COLO668 (cell line): ENCODE measurements around the gene GLTPD2.
A peak's percentile ranks its signal among the peaks of the same experiment; 100 is the strongest.

Source experiments
- DNase-seq: peaks from one replicate; lab custom pipeline; 2025; ENCODE audit not compliant: unreplicated experiment; lab: John Stamatoyannopoulos, UW

GLTPD2 gene

DNA sequence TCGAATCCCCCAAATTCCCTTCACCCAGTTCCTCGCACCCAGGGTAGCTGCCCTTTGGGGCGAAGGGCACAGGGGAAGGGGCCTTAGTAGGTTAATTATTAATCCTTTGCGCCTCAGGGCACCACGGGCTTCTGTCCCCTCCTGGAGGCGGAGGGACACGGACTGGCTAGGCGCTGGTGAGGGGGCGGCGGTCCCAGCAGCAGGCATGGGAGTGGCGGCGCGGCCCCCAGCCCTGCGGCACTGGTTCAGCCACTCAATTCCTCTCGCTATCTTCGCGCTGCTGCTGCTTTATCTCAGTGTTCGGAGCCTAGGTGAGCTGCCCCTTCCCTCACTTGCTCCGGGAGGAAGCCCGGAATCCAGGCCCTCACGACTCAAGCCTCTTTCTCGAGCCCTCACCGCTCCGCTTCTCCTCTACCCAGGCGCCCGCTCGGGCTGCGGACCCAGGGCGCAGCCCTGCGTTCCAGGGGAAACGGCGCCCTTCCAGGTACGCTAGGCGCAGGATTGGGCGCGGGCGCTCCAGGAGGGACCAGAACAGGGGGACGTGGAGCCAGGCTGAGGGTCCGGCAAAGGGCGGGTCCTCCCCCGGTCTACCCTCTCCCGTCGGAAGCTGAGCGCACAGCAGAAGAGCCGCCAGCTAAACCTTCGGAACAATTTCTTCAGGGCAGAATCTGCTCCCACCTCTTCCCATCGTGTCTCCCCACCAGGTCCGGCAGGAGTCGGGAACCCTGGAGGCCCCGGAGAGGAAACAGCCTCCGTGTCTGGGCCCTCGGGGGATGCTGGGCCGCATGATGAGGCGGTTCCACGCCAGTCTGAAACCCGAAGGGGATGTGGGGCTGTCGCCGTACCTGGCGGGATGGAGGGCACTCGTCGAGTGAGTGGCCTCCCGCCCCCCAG lies at the start of gene GLTPD2:
Gene GLTPD2 (plus strand): TSS at position 158 of the 894 bp plus-strand sequence. CDS start 48 bp downstream, at position 206.
- peak; percentile 26 for DNase-seq

DNA sequence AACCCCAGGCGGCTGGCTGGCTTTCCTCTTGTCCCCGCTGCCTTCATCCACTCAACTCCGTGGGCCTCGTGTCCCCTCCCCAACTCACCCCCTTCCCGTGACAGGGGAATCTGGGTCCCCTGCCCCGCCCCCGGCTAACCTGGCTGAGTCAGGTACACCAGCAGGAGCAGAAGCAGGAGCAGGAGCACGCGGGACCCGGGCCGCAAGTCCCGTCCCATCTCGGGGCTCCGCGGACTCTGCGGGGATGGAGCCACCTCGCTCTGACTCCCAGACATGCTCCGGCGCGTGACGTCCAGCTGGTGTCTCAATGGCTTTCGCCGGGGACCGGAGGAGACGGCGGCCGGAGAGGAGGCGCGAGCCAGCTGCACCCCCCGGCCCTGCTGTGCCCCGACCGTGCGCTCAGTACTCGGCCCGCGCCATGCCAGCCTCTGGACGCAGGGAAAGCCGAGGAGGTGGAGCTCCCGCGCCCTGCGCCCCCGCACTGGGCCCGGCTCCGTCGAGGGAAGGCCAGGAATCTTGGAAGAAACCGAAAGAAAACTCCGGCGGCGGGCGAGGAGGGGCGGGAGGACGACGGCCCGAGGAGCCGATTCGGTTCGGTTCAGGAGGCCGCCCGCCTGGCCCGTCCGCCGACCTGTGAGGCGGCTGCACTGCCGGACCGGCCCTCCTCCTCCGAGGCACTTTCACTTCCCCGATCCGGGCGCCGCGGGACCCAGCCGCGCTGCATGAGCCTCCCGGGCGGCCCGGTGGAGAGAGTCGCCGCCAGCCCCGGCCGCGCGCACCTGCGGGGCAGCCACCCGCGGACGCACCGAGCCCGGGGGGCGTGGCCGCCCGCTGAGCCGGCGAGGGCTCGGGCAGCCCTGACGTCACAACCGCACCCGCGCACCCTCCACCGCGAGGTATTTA lies 49.4 kb upstream of the GLTPD2 start, which contains the start of the genes CXCL16 and ZMYND15:
Gene CXCL16 (minus strand): TSS at position 807 of the 903 bp plus-strand sequence. CDS start 589 bp downstream, at position 218.
Gene ZMYND15 (plus strand): TSS at position 712 of the 903 bp plus-strand sequence. CDS start 716 bp downstream, outside the sequence.
- DNase-seq, result peak; percentile 45

DNA sequence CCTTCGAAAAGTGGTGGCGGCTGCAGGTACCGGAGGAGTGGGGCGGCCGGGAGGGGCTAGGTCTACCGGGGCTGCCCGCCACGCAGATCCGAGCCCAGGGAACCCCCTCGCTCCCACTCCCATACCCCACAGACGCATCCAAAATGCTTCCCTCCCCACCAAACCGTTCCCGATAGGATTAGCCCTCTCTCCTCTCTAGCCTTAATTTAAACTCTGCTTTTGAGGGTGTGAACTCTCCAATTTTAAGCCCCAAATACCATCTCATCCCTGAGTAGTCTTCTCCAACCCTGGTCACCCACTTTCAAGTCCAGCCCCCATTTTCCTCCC lies 48.8 kb upstream of the GLTPD2 start:
- no peak for DNase-seq

DNA sequence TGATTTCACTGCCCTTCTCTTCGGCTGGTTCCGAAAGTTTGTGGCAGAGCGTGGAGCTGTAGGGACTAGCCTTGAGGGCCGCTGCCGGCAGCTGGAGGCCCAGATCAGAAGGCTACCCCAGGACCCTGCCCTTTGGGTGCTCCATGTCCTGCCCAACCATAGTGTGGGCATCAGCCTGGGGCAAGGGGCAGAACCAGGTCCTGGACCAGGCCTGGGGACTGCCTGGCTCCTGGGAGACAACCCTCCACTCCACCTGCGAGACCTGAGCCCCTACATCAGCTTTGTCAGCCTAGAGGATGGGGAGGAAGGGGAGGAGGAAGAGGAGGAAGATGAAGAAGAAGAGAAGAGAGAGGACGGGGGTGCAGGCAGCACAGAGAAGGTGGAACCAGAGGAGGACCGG lies 48.2 kb upstream of the GLTPD2 start:
- no peak for DNase-seq

GRCh38 chr17:4741544-4741943 lies 47.2 kb upstream of the GLTPD2 start:
- DNase-seq, result no peak

GRCh38 chr17:4742133-4742532 lies 46.6 kb upstream of the GLTPD2 start:
- DNase-seq, result no peak

DNA sequence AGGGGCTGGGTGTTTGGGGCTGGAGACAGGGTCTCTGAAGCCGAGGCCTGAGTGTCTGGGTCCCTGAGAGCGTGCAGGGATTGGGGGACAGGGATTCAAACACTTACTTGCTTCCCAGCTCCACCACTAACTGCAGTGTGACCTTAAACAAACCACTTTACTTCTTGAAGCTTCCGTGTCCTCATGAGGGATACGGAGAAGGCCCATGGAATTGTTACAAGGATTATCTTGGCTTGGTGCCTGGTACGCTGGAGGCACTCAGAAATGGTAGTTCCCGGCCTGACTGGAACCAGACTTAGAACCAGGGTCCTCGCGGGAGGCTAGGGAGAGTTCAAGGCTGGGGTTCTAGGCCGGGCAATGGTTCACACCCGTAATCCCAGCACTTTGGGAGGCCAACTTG lies 46.1 kb upstream of the GLTPD2 start:
- no peak for DNase-seq

DNA sequence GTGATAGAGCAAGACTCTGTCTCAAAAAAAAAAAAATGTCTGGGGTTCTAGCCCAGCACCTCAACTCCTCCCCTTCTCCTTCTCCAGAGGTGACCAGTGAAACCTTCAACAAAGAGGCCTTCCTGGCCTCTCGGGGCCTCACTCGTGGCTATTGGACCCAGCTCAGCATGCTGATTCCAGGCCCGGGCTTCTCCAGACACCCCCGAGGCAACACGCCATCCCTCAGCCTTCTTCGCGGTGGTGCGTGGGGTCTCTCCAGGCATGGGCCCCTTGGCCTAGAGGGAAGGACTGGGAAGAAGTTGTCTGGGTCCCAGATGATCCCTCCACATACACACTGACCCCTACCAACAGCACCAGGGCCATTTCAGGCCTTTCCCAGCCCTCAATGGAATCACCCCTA lies 45.5 kb upstream of the GLTPD2 start:
- DNase-seq, result no peak

GRCh38 chr17:4743898-4744297 lies 44.9 kb upstream of the GLTPD2 start:
- no peak for DNase-seq

GRCh38 chr17:4744999-4745969 lies 43.5 kb upstream of the GLTPD2 start:
- DNase-seq, result no peak

- DNase-seq, result no peak
Observed at GRCh38 chr17:4747847-4748246, 40.9 kb upstream of the GLTPD2 start.

GRCh38 chr17:4748686-4749085 lies 40.1 kb upstream of the GLTPD2 start:
- DNase-seq, result no peak

DNA sequence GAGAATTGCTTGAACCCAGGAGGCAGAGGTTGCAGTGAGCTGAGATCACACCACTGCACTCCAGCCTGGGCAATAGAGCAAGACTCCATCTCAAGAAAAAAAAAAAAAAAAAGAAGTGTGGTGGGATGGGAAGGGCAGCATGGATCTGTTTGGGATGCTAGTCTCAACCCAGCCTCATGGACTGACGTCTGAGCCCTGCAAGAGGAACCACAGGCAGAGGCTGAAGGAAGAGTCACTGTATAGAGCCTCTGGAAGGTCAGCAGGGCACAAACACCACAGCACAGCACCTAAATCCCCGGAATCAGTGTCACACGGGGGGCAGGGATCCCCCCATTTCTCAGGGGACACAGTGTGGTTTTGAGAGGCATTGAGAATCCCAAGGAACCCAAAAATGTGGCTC lies 38.2 kb upstream of the GLTPD2 start:
- DNase-seq, result no peak

- no peak for DNase-seq
Observed at GRCh38 chr17:4751932-4752331, 36.8 kb upstream of the GLTPD2 start.

DNA sequence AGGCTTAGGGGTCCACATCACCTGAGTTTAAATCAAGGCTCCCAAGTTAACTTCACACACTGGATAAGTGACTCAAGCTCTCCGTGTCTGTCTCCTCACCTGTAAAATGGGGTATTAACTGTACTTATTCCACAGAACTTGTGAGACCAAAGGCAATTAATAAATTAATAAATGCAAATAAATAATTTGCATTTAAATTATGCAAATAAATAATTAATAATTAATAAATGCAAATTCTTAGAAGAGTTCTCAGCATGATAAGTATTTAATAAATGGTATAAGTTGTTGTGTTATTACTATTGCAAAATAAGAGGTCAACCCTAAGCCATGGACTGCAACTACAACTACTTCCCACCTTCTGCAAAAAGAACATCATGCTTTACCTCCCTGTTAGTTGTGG lies 35.4 kb upstream of the GLTPD2 start:
- no peak for DNase-seq

GRCh38 chr17:4759776-4760236 lies 29.0 kb upstream of the GLTPD2 start:
- DNase-seq, result no peak

GRCh38 chr17:4764595-4764994 lies 24.2 kb upstream of the GLTPD2 start:
- DNase-seq, result no peak

DNA sequence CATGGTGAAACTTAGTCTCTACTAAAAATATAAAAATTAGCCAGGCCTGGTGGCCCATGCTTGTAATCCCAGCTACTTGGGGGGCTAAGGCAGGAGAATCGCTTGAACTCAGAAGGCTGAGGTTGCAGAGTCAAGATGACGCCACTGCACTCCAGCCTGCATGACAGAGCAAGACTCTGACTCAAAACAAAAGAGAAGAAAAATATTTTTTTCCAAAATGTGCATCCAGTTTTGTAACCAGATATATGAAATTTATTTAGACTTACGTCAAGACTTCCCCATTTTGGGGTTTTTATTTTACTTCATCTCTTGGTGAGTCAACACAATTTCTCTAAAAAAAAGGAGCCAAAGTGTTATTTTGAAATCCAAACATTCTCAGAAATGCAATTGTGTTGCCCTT lies 22.6 kb upstream of the GLTPD2 start:
- no peak for DNase-seq

- DNase-seq, result no peak
Observed at GRCh38 chr17:4766723-4767122, 22.0 kb upstream of the GLTPD2 start.

DNA sequence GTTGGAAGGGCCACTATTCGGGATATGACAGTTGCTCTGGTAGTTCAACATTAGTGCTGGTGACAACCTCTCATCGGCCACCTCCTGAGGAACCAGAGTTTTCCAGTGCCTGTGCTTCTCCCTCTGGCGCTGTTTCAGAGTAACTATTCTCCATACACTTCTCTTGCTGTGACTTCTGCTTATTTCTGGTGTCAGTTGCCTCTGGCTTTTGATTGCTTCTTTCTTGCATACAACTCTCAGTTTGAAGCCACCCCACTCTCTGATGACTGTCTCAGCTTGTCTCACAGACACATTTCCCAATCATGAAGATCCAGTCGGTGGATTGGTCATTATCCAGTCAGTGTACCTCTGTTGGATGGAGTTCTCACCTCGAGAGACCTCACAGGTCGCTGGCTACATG lies 20.5 kb upstream of the GLTPD2 start:
- DNase-seq, result no peak
